RWPE2 (cell line): ENCODE results near the gene C3orf33.
"Not testable (repeated sequence)": the region's sequence is repeated elsewhere in the genome, so short reads cannot be mapped to it uniquely, and the experiment has no call there.

ENCODE experiments used
- ATAC-seq: fragments of 200-7000 bp; cut with Tn5 transposase; 3 replicates; pipeline ENCODE4 v1.9.1; 2021; ENCODE audit warnings: low read depth
- DNase-seq: peaks from one replicate; pipeline ENCODE4 v3.0.0-alpha.2; 2020; ENCODE audit warnings: low spot score
- H3K27ac ChIP-seq: fragments of 450-650 bp; 2 replicates; pipeline ENCODE4 v1.5.1; 2017; ENCODE audit warnings: mild to moderate bottlenecking; ENCODE audit not compliant: poor library complexity, severe bottlenecking
- H3K27me3 ChIP-seq: fragments of 250-450 bp; sonication (Bioruptor Pico); 2 replicates; pipeline ENCODE4 v1.5.1; 2021; ENCODE audit warnings: mild to moderate bottlenecking, moderate library complexity; ENCODE audit not compliant: insufficient read depth, poor library complexity, severe bottlenecking
- H3K36me3 ChIP-seq: fragments of 250-450 bp; sonication (Bioruptor Pico); 2 replicates; pipeline ENCODE4 v1.5.1; 2020; ENCODE audit warnings: low read depth, mild to moderate bottlenecking, moderate library complexity
- H3K4me1 ChIP-seq: fragments of 250-450 bp; sonication (Bioruptor Pico); 2 replicates; pipeline ENCODE4 v1.5.1; 2021; ENCODE audit warnings: mild to moderate bottlenecking, moderate library complexity; ENCODE audit not compliant: insufficient read depth, poor library complexity, severe bottlenecking
- H3K4me3 ChIP-seq: fragments of 250-450 bp; sonication (Bioruptor Pico); 2 replicates; pipeline ENCODE4 v1.5.1; 2021; ENCODE audit warnings: mild to moderate bottlenecking, moderate library complexity; ENCODE audit not compliant: severe bottlenecking
- H3K9me3 ChIP-seq: fragments of 250-450 bp; sonication (Bioruptor Pico); 2 replicates; pipeline ENCODE4 v1.5.1; 2021; ENCODE audit warnings: mild to moderate bottlenecking, moderate library complexity; ENCODE audit not compliant: severe bottlenecking
- CTCF ChIP-seq: fragments of 450-650 bp; IDR thresholded peaks from one replicate; pipeline ENCODE4 v1.5.1; 2017; ENCODE audit warnings: mild to moderate bottlenecking, moderate library complexity; ENCODE audit not compliant: poor library complexity, severe bottlenecking

Gene C3orf33

GRCh38 chr3:155815030-155815545 lies 9.0 kb upstream of the C3orf33 start:
- H3K27me3 ChIP-seq, result no peaks in the 10 kb centered on the region
- H3K4me1 ChIP-seq, result no peaks in the 10 kb centered on the region
- no peak for ATAC-seq
- no peak overlapping the region for H3K4me3 ChIP-seq
- no peaks in the 10 kb centered on the region for H3K36me3 ChIP-seq
- no peak for DNase-seq
- no peak for TF ChIP-seq CTCF
- no peak overlapping the region for H3K27ac ChIP-seq
- no peaks in the 10 kb centered on the region for H3K9me3 ChIP-seq

GRCh38 chr3:155813224-155813623 lies 7.1 kb upstream of the C3orf33 start:
- H3K27ac ChIP-seq, H3K27me3 ChIP-seq, ATAC-seq, H3K4me1 ChIP-seq, H3K36me3 ChIP-seq, H3K4me3 ChIP-seq, H3K9me3 ChIP-seq, DNase-seq: not testable (repeated sequence)

GRCh38 chr3:155809181-155809580 lies 3.1 kb upstream of the C3orf33 start:
- Histone ChIP-seq H3K36me3 (no peaks in the 10 kb centered on the region), H3K27ac (no peak overlapping the region), H3K4me3 (no peak overlapping the region), H3K9me3 (no peaks in the 10 kb centered on the region), H3K4me1 (no peaks in the 10 kb centered on the region), H3K27me3 (no peaks in the 10 kb centered on the region)
- DNase-seq, result no peak
- no peak for TF ChIP-seq CTCF
- ATAC-seq, result no peak

GRCh38 chr3:155807823-155808222 lies 1.7 kb upstream of the C3orf33 start:
- Histone ChIP-seq H3K36me3 (peaks cover 2% of the 10 kb centered on the region; the same call in 1 of the 2 replicates), H3K27ac (no peak overlapping the region), H3K9me3 (no peaks in the 10 kb centered on the region), H3K4me3 (no peak overlapping the region), H3K27me3 (no peaks in the 10 kb centered on the region), H3K4me1 (no peaks in the 10 kb centered on the region)
- no peak for DNase-seq
- no peak for ATAC-seq
- no peak for TF ChIP-seq CTCF

GRCh38 chr3:155805204-155805801 lies 775 bp downstream of the C3orf33 start:
- H3K9me3 ChIP-seq, result no peaks in the 10 kb centered on the region
- H3K36me3 ChIP-seq, result peaks cover 12% of the 10 kb centered on the region; the same call in 1 of the 2 replicates
- TF ChIP-seq CTCF, result no peak
- H3K27ac ChIP-seq, result no peak overlapping the region
- H3K27me3 ChIP-seq, result no peaks in the 10 kb centered on the region
- DNase-seq (no peak), ATAC-seq (no peak; the same call in 1 of the 3 replicates)
- peak overlapping the region; percentile 64 for H3K4me3 ChIP-seq
- no peaks in the 10 kb centered on the region for H3K4me1 ChIP-seq
